Measurements from ENCODE around the gene MAP7D2. TPM values are rescaled to one million over a fixed set of nuclear protein-coding genes. Genes with fewer than 3 reads are reported as not detected.

MAP7D2 gene
- total RNA-seq, 1 experiment from 2014 or later: 0.15 TPM

DNA sequence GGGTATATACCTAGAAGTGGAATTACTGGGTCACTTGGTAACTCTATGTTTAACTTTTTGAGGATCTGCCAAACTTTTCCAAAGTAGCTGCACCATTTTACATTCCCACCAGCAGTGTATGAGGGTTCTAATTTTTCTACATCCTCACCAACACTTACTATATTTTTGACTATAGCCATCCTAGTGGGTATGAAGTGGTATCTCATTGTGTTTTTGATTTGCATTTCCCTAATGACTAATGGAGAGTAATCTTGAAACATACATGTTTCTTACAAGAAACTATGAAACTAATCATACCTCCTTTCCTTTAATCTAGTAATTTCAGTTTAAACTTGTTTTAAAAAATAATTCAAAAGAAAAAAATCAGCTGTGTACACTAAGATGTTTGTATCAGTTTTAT lies 143.7 kb downstream of the MAP7D2 start (continued):
- TF ChIP-seq, protein P1, sequence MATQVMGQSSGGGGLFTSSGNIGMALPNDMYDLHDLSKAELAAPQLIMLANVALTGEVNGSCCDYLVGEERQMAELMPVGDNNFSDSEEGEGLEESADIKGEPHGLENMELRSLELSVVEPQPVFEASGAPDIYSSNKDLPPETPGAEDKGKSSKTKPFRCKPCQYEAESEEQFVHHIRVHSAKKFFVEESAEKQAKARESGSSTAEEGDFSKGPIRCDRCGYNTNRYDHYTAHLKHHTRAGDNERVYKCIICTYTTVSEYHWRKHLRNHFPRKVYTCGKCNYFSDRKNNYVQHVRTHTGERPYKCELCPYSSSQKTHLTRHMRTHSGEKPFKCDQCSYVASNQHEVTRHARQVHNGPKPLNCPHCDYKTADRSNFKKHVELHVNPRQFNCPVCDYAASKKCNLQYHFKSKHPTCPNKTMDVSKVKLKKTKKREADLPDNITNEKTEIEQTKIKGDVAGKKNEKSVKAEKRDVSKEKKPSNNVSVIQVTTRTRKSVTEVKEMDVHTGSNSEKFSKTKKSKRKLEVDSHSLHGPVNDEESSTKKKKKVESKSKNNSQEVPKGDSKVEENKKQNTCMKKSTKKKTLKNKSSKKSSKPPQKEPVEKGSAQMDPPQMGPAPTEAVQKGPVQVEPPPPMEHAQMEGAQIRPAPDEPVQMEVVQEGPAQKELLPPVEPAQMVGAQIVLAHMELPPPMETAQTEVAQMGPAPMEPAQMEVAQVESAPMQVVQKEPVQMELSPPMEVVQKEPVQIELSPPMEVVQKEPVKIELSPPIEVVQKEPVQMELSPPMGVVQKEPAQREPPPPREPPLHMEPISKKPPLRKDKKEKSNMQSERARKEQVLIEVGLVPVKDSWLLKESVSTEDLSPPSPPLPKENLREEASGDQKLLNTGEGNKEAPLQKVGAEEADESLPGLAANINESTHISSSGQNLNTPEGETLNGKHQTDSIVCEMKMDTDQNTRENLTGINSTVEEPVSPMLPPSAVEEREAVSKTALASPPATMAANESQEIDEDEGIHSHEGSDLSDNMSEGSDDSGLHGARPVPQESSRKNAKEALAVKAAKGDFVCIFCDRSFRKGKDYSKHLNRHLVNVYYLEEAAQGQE (IDR thresholded peaks at IDR 0.05; ENCODE audit: low read depth): no peak
- TF ChIP-seq EGR1 (IDR thresholded peaks at IDR 0.05; ENCODE audit: low read depth) (no peak), CEBPB (IDR thresholded peaks at IDR 0.05; ENCODE audit: low read depth) (no peak), CBX3 (IDR thresholded peaks at IDR 0.05; ENCODE audit: low read depth) (no peak)

DNA sequence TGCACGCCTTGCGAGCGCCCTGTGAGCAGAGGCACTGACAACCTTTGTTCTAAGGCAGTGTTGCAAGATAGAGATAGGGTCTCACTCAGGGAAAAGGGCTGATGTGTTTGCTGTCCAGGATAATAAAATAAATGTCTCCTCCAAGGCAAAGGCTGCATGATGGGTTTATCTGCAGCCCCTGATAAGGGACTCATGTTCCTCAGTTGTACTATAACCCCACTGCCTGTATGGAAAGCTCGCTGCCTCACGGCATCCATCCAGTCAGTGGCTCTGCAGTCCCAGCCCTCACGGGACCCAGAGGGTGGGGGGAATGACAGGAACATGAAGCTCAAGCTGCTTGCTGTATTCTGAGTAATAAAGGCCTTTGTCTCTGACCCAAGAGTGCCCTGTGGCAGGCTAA lies 148.4 kb downstream of the MAP7D2 start:
- no TSS peak for BruUV-seq (replicated peaks)

More for the DNA sequence above, 148.4 kb downstream of the MAP7D2 start:
- Histone ChIP-seq H3K9me3 (ENCODE audit: control insufficient read depth in 1 of 2, insufficient read depth in 1 of 2, low read depth in 1 of 2, low read length in 2 of 2) (no peaks in the 10 kb centered on the region), H3K79me2 (ENCODE audit: insufficient read depth, low read length) (no peaks in the 10 kb centered on the region), H3K9me2 (ENCODE audit: insufficient read depth) (no peaks in the 10 kb centered on the region), H3K4me2 (ENCODE audit: low read length) (no peak overlapping the region), H4K20me1 (ENCODE audit: insufficient read depth) (no peaks in the 10 kb centered on the region; the same call in 1 of the 2 replicates), H3K27me3 (ENCODE audit: insufficient read depth, low read length) (no peaks in the 10 kb centered on the region), H3K4me1 (ENCODE audit: control insufficient read depth in 1 of 2, insufficient read depth in 2 of 2, low read length in 2 of 2) (peaks cover 0 to 7% of the 10 kb centered on the region in 2 experiments; a peak in 2 of 4 replicates), H3K4me3 (replicated peaks in 1 of 2; ENCODE audit: low read depth in 1 of 2, low read length in 2 of 2) (no peak overlapping the region), H2AFZ (ENCODE audit: low read depth, low read length, poor library complexity, severe bottlenecking) (no peak overlapping the region), H3K36me3 (ENCODE audit: control insufficient read depth in 1 of 2, insufficient read depth in 2 of 2, low read length in 2 of 2) (no peaks in the 10 kb centered on the region), H3K9ac (ENCODE audit: low read length) (no peak overlapping the region), H3K27ac (ENCODE audit: low read depth, low read length) (no peak overlapping the region)
- ChIA-PET RAD21 (ENCODE audit: low non-redundant PET in 1 of 2, low total read pairs in 2 of 2, uncharacterized antibody in 2 of 2, unreplicated experiment in 2 of 2) (no interaction called here), CTCF (no interaction called here), POLR2A (no interaction called here)
- ATAC-seq: no peak
- TF ChIP-seq, protein P1 (IDR thresholded peaks at IDR 0.05; ENCODE audit: low read depth): no peak
- TF ChIP-seq EGR1 (IDR thresholded peaks at IDR 0.05; ENCODE audit: low read depth) (no peak), ZFX (IDR thresholded peaks at IDR 0.05) (no peak), SP1 (IDR thresholded peaks at IDR 0.05; ENCODE audit: low read depth) (no peak), FOSL1 (IDR thresholded peaks at IDR 0.05; ENCODE audit: low read depth) (no peak), CEBPB (IDR thresholded peaks at IDR 0.05; ENCODE audit: low read depth) (no peak), ELF1 (IDR thresholded peaks at IDR 0.05; ENCODE audit: borderline replicate concordance, low read depth) (no peak), SRF (IDR thresholded peaks at IDR 0.05; ENCODE audit: low read depth) (no peak), JUND (IDR thresholded peaks at IDR 0.05) (no peak), YY1 (IDR thresholded peaks at IDR 0.05; ENCODE audit: extremely low read depth, insufficient replicate concordance, low read depth, low read length) (no peak), POLR2A (IDR thresholded peaks at IDR 0.05; ENCODE audit: borderline replicate concordance, extremely low read depth, insufficient read depth, insufficient read length) (no peak), TCF7L2 (IDR thresholded peaks at IDR 0.05; ENCODE audit: borderline replicate concordance, extremely low read depth, insufficient read depth, insufficient read length) (no peak), EZH2phosphoT487 (IDR thresholded peaks at IDR 0.05; ENCODE audit: borderline replicate concordance) (no peak), SIN3A (IDR thresholded peaks at IDR 0.05; ENCODE audit: low read depth) (no peak)
- TF ChIP-seq, protein P2, sequence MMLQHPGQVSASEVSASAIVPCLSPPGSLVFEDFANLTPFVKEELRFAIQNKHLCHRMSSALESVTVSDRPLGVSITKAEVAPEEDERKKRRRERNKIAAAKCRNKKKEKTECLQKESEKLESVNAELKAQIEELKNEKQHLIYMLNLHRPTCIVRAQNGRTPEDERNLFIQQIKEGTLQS (IDR thresholded peaks at IDR 0.05): no peak
- intact Hi-C loops (cut with micrococcal nuclease): no loop called here
- DNase-seq (ENCODE audit: low read depth, low spot score): no peak

Data from HCT116 (cell line).